GM19438 (cell line): ENCODE data around the gene OAS3.
"Not testable (repeated sequence)": the region's sequence is repeated elsewhere in the genome, so short reads cannot be mapped to it uniquely, and the experiment has no call there.

Experiments used
- ATAC-seq: cut with Tn5 transposase; IDR thresholded peaks from one replicate; pipeline ENCODE4 v1.9.1; 2021; ENCODE audit warnings: low read depth; ENCODE audit not compliant: unreplicated experiment

Gene OAS3

GRCh38 chr12:112978163-112979040, 40.1 kb downstream of the OAS3 start, which contains the start of gene OAS2:
Gene OAS2, plus strand, starts transcription at chr12:112978519. Its CDS starts 90 bp downstream, at chr12:112978609.
- ATAC-seq: peak; percentile 81

- ATAC-seq: no peak
Measured at GRCh38 chr12:112979041-112979680, 40.9 kb downstream of the OAS3 start.

- ATAC-seq: no peak
Measured at GRCh38 chr12:112980491-112981158, 42.4 kb downstream of the OAS3 start.

GRCh38 chr12:112985642-112986290, 47.5 kb downstream of the OAS3 start:
- ATAC-seq: no peak

- ATAC-seq: no peak
Measured at GRCh38 chr12:112986291-112986800, 48.1 kb downstream of the OAS3 start.

- no peak for ATAC-seq
Measured at GRCh38 chr12:112987561-112987960, 49.3 kb downstream of the OAS3 start.

GRCh38 chr12:112988224-112988623, 50.0 kb downstream of the OAS3 start:
- ATAC-seq: no peak

GRCh38 chr12:112988823-112989385, 50.6 kb downstream of the OAS3 start:
- not testable (repeated sequence) for ATAC-seq

GRCh38 chr12:112989806-112990205, 51.5 kb downstream of the OAS3 start:
- no peak for ATAC-seq

GRCh38 chr12:112992541-112993398, 54.5 kb downstream of the OAS3 start:
- no peak for ATAC-seq

- ATAC-seq: no peak
Measured at GRCh38 chr12:112995008-112995407, 56.7 kb downstream of the OAS3 start.

GRCh38 chr12:112996501-112996900, 58.2 kb downstream of the OAS3 start:
- no peak for ATAC-seq

GRCh38 chr12:112997506-112997905, 59.2 kb downstream of the OAS3 start:
- ATAC-seq: no peak

- peak; percentile 89 for ATAC-seq
Measured at GRCh38 chr12:112998987-112999767, 60.9 kb downstream of the OAS3 start.

- ATAC-seq: no peak
Measured at GRCh38 chr12:113000433-113000832, 62.2 kb downstream of the OAS3 start.

GRCh38 chr12:113002155-113002554, 63.9 kb downstream of the OAS3 start:
- ATAC-seq: no peak

GRCh38 chr12:113002676-113003075, 64.4 kb downstream of the OAS3 start:
- ATAC-seq: no peak

- no peak for ATAC-seq
Measured at GRCh38 chr12:113003636-113004035, 65.4 kb downstream of the OAS3 start.

- ATAC-seq: no peak
Measured at GRCh38 chr12:113005762-113006161, 67.5 kb downstream of the OAS3 start.
